HEK293 (cell line): ENCODE measurements around the gene MEI1.

Experiments used
- CTCF ChIA-PET: fragments of 350-600 bp; formaldehyde crosslinking; extraction: SDS; loops from one replicate; lab custom pipeline; 2021; ENCODE audit warnings: antibody characterized with exemption; lab: Yijun Ruan, JAX
- POLR2A ChIA-PET: fragments of 300-600 bp; formaldehyde crosslinking; extraction: SDS; loops from one replicate; lab custom pipeline; 2020; ENCODE audit warnings: antibody characterized with exemption, inconsistent platforms; lab: Yijun Ruan, JAX
- H3K27ac ChIP-seq: fragments of 200-500 bp; sonication (Bioruptor generic); 2 replicates; pipeline ENCODE4 v1.5.1; 2014; ENCODE audit warnings: low read depth, low read length, control low read depth, inconsistent platforms; ENCODE audit errors: extremely low read depth
- H3K36me3 ChIP-seq, 2 experiments: fragments of 200-500 bp in 1 of 2; sonication (Bioruptor generic) in 1 of 2; 1 replicate in 1 of 2; 2 replicates in 1 of 2; pipeline ENCODE4 v1.5.1; 2014 to 2017; ENCODE audit warnings: inconsistent platforms in 2 of 2, low read length in 2 of 2; ENCODE audit not compliant: control insufficient read depth in 2 of 2, insufficient read depth in 1 of 2
- H3K4me1 ChIP-seq: fragments of 200-500 bp; sonication (Bioruptor generic); 2 replicates; pipeline ENCODE4 v1.5.1; 2014; ENCODE audit warnings: mild to moderate bottlenecking, low read length, inconsistent platforms; ENCODE audit not compliant: control insufficient read depth, insufficient read depth
- H3K4me3 ChIP-seq: 2 replicates; pipeline ENCODE4 v1.5.1; 2011; ENCODE audit warnings: low read depth, mild to moderate bottlenecking, control low read depth, low read length, moderate library complexity
- H3K9me3 ChIP-seq: fragments of 200-500 bp; sonication (Bioruptor generic); 2 replicates; pipeline ENCODE4 v1.5.1; 2014; ENCODE audit warnings: low read depth, low read length, inconsistent platforms; ENCODE audit not compliant: control insufficient read depth, insufficient read depth
- AEBP2 ChIP-seq: fragments of 450-650 bp; formaldehyde crosslinking; IDR thresholded peaks from 2 replicates; pipeline ENCODE4 v1.5.1; 2016; ENCODE audit warnings: missing biosample characterization, missing genetic modification characterization, borderline replicate concordance
- ATF2 ChIP-seq: fragments of 450-650 bp; formaldehyde crosslinking; IDR thresholded peaks from 2 replicates; pipeline ENCODE4 v1.5.1; 2016; ENCODE audit warnings: missing biosample characterization, missing genetic modification characterization, low read depth
- KLF9 ChIP-seq: fragments of 450-650 bp; formaldehyde crosslinking; IDR thresholded peaks from 2 replicates; pipeline ENCODE4 v1.5.1; 2016; ENCODE audit warnings: missing biosample characterization, missing genetic modification characterization, low read depth
- PATZ1 ChIP-seq: fragments of 450-650 bp; formaldehyde crosslinking; IDR thresholded peaks from 2 replicates; pipeline ENCODE4 v1.5.1; 2016; ENCODE audit warnings: missing biosample characterization, missing genetic modification characterization
- PRDM10 ChIP-seq: fragments of 450-650 bp; formaldehyde crosslinking; IDR thresholded peaks from 2 replicates; pipeline ENCODE4 v1.5.1; 2016; ENCODE audit warnings: missing biosample characterization, missing genetic modification characterization
- ZIC2 ChIP-seq: fragments of 450-650 bp; formaldehyde crosslinking; IDR thresholded peaks from 2 replicates; pipeline ENCODE4 v1.5.1; 2016; ENCODE audit warnings: missing biosample characterization, missing genetic modification characterization
- ZNF132 ChIP-seq: fragments of 450-650 bp; formaldehyde crosslinking; IDR thresholded peaks from 2 replicates; pipeline ENCODE4 v1.5.1; 2017; ENCODE audit warnings: missing biosample characterization, missing genetic modification characterization, borderline replicate concordance
- ZNF16 ChIP-seq: fragments of 450-650 bp; formaldehyde crosslinking; IDR thresholded peaks from 2 replicates; pipeline ENCODE4 v1.5.1; 2016; ENCODE audit warnings: low read depth, missing biosample characterization, missing genetic modification characterization
- ZNF2 ChIP-seq: fragments of 450-650 bp; formaldehyde crosslinking; IDR thresholded peaks from 2 replicates; pipeline ENCODE4 v1.5.1; 2016; ENCODE audit warnings: missing biosample characterization, missing genetic modification characterization
- ZNF23 ChIP-seq: fragments of 450-650 bp; formaldehyde crosslinking; IDR thresholded peaks from 2 replicates; pipeline ENCODE4 v1.5.1; 2016; ENCODE audit warnings: missing biosample characterization, missing genetic modification characterization, borderline replicate concordance
- ZNF324 ChIP-seq: fragments of 450-650 bp; formaldehyde crosslinking; IDR thresholded peaks from 2 replicates; pipeline ENCODE4 v1.5.1; 2016; ENCODE audit warnings: missing biosample characterization, missing genetic modification characterization
- ZNF449 ChIP-seq: fragments of 450-650 bp; formaldehyde crosslinking; IDR thresholded peaks from 2 replicates; pipeline ENCODE4 v1.5.1; 2017; ENCODE audit warnings: missing biosample characterization, mild to moderate bottlenecking, missing genetic modification characterization, moderate library complexity
- ZNF514 ChIP-seq: fragments of 450-650 bp; formaldehyde crosslinking; IDR thresholded peaks from 2 replicates; pipeline ENCODE4 v1.5.1; 2016; ENCODE audit warnings: missing biosample characterization, missing genetic modification characterization
- ZNF530 ChIP-seq: fragments of 450-650 bp; formaldehyde crosslinking; IDR thresholded peaks from 2 replicates; pipeline ENCODE4 v1.5.1; 2016; ENCODE audit warnings: low read depth, missing biosample characterization, missing genetic modification characterization
- ZNF654 ChIP-seq: fragments of 450-650 bp; formaldehyde crosslinking; IDR thresholded peaks from 2 replicates; pipeline ENCODE4 v1.5.1; 2016; ENCODE audit warnings: low read depth, missing biosample characterization, missing genetic modification characterization
- ZNF747 ChIP-seq: fragments of 450-650 bp; formaldehyde crosslinking; IDR thresholded peaks from 2 replicates; pipeline ENCODE4 v1.5.1; 2016; ENCODE audit warnings: missing biosample characterization, missing genetic modification characterization
- ZNF76 ChIP-seq: fragments of 450-650 bp; formaldehyde crosslinking; IDR thresholded peaks from 2 replicates; pipeline ENCODE4; 2016; ENCODE audit warnings: low read depth, missing biosample characterization, missing genetic modification characterization, borderline replicate concordance
- ZNF837 ChIP-seq: fragments of 450-650 bp; formaldehyde crosslinking; IDR thresholded peaks from 2 replicates; pipeline ENCODE4 v1.5.1; 2016; ENCODE audit warnings: missing biosample characterization, missing genetic modification characterization
- ZXDB ChIP-seq: fragments of 450-650 bp; formaldehyde crosslinking; IDR thresholded peaks from 2 replicates; pipeline ENCODE4 v1.5.1; 2016; ENCODE audit warnings: missing biosample characterization, missing genetic modification characterization

The MEI1 gene

GRCh38 chr22:41816241-41816640, 116.9 kb downstream of the MEI1 start:
- no peak overlapping the region for H3K4me3 ChIP-seq
- no peak overlapping the region for H3K27ac ChIP-seq
- TF ChIP-seq ZNF514 (no peak), ZNF654 (tag by site-specific recombination) (no peak), ATF2 (tag by site-specific recombination) (no peak), ZNF530 (tag by site-specific recombination) (no peak), PATZ1 (tag by site-specific recombination) (no peak), ZNF747 (tag by site-specific recombination) (no peak), ZNF324 (tag by site-specific recombination) (no peak), ZNF837 (tag by site-specific recombination) (no peak), ZXDB (tag by site-specific recombination) (no peak), KLF9 (tag by site-specific recombination) (no peak), ZNF23 (tag by site-specific recombination) (no peak), ZNF2 (tag by site-specific recombination) (no peak), ZNF132 (tag by site-specific recombination) (no peak), ZNF16 (tag by site-specific recombination) (no peak), ZNF76 (tag by site-specific recombination) (no peak), ZIC2 (tag by site-specific recombination) (no peak), ZNF449 (tag by site-specific recombination) (no peak)
- TF ChIP-seq, all 188 proteins: peak for 0
- POLR2A ChIA-PET: no interaction called here
- H3K36me3 ChIP-seq: peaks cover 10 to 61% of the 10 kb centered on the region in 2 experiments; a peak in 2 of 3 replicates
- no peaks in the 10 kb centered on the region for H3K4me1 ChIP-seq
- H3K9me3 ChIP-seq: no peaks in the 10 kb centered on the region
- CTCF ChIA-PET: no interaction called here

GRCh38 chr22:41816871-41817270, 117.6 kb downstream of the MEI1 start:
- Histone ChIP-seq H3K4me3 (no peak overlapping the region), H3K27ac (no peak overlapping the region), H3K9me3 (no peaks in the 10 kb centered on the region), H3K36me3 (peaks cover 10 to 59% of the 10 kb centered on the region in 2 experiments; a peak in 2 of 3 replicates), H3K4me1 (no peaks in the 10 kb centered on the region)
- CTCF ChIA-PET: interaction anchor here (1.6 kb wide), 1 partner anchor 15 kb away, joined by 4 read pairs; no protein-coding TSS in a partner anchor
- POLR2A ChIA-PET: no interaction called here
- TF ChIP-seq PRDM10 (tag by site-specific recombination): 0 out of 2 replicates have a peak, but pooled peaks have one; percentile 14
- no peak for TF ChIP-seq AEBP2 (tag by site-specific recombination)
